Measurements from ENCODE around the gene XRN1. TPM values are rescaled to one million over a fixed set of nuclear protein-coding genes. Genes with fewer than 3 reads are reported as not detected.
"Not testable (repeated sequence)": the region's sequence is repeated elsewhere in the genome, so short reads cannot be mapped to it uniquely, and the experiment has no call there.

XRN1 gene
- total RNA-seq, 1 experiment from 2014 or later = 17.5 TPM

GRCh38 chr3:142324275-142324953, 123.4 kb downstream of the XRN1 start:
- DNase-seq (ENCODE audit: low read depth) = not testable (repeated sequence)

- DNase-seq (ENCODE audit: low read depth) = no peak
Observed at GRCh38 chr3:142319912-142320311, 127.9 kb downstream of the XRN1 start.

GRCh38 chr3:142319094-142319493, 128.7 kb downstream of the XRN1 start:
- DNase-seq (ENCODE audit: low read depth) = peak; percentile 4

GRCh38 chr3:142318331-142318730, 129.5 kb downstream of the XRN1 start:
- no peak for DNase-seq (ENCODE audit: low read depth)

GRCh38 chr3:142315978-142316388, 131.9 kb downstream of the XRN1 start:
- DNase-seq (ENCODE audit: low read depth) = not testable (repeated sequence)

- peak; percentile 79 for DNase-seq (ENCODE audit: low read depth)
Observed at GRCh38 chr3:142315083-142315482, 132.8 kb downstream of the XRN1 start.

GRCh38 chr3:142310439-142310838, 137.4 kb downstream of the XRN1 start:
- no peak for DNase-seq (ENCODE audit: low read depth)

GRCh38 chr3:142302847-142303246, 145.0 kb downstream of the XRN1 start:
- DNase-seq (ENCODE audit: low read depth) = not testable (repeated sequence)

GRCh38 chr3:142298626-142299025, 149.2 kb downstream of the XRN1 start:
- DNase-seq (ENCODE audit: low read depth) = no peak

- no peak for DNase-seq (ENCODE audit: low read depth)
Observed at GRCh38 chr3:142296507-142296906, 151.3 kb downstream of the XRN1 start.

GRCh38 chr3:142287866-142288638, 159.8 kb downstream of the XRN1 start:
- no peak for DNase-seq (ENCODE audit: low read depth)

GRCh38 chr3:142285083-142285517, 162.7 kb downstream of the XRN1 start:
- no peak for DNase-seq (ENCODE audit: low read depth)

- DNase-seq (ENCODE audit: low read depth) = no peak
Observed at GRCh38 chr3:142282503-142282902, 165.3 kb downstream of the XRN1 start.

GRCh38 chr3:142281474-142281873, 166.4 kb downstream of the XRN1 start:
- no peak for DNase-seq (ENCODE audit: low read depth)

- peak; percentile 73 for DNase-seq (ENCODE audit: low read depth)
Observed at GRCh38 chr3:142279965-142280590, 167.8 kb downstream of the XRN1 start.

GRCh38 chr3:142278451-142278850, 169.4 kb downstream of the XRN1 start:
- no peak for DNase-seq (ENCODE audit: low read depth)

GRCh38 chr3:142276781-142277180, 171.1 kb downstream of the XRN1 start:
- DNase-seq (ENCODE audit: low read depth) = no peak

- peak; percentile 25 for DNase-seq (ENCODE audit: low read depth)
Observed at GRCh38 chr3:142275856-142276255, 172.0 kb downstream of the XRN1 start.

- no peak for DNase-seq (ENCODE audit: low read depth)
Observed at GRCh38 chr3:142274908-142275307, 172.9 kb downstream of the XRN1 start.

GRCh38 chr3:142273501-142273900, 174.3 kb downstream of the XRN1 start:
- DNase-seq (ENCODE audit: low read depth) = no peak

- DNase-seq (ENCODE audit: low read depth) = peak; percentile 19
Observed at GRCh38 chr3:142272200-142272891, 175.5 kb downstream of the XRN1 start.

- DNase-seq (ENCODE audit: low read depth) = no peak
Observed at GRCh38 chr3:142270407-142270806, 177.4 kb downstream of the XRN1 start.

Data from Daoy (cell line).